HG03025 (cell line): ENCODE measurements around the gene GALK1.
A peak's percentile ranks its signal among the peaks of the same experiment; 100 is the strongest.
"Not testable (repeated sequence)": the region's sequence is repeated elsewhere in the genome, so short reads cannot be mapped to it uniquely, and the experiment has no call there.

Experiments
- ATAC-seq: cut with Tn5 transposase; IDR thresholded peaks from one replicate; pipeline ENCODE4 v1.9.1; 2021; ENCODE audit warnings: mild to moderate bottlenecking, moderate library complexity; ENCODE audit not compliant: unreplicated experiment, low FRiP score

GALK1 gene

GRCh38 chr17:75784473-75785015 lies 19.6 kb upstream of the GALK1 start, which contains the start of gene UNK:
Gene UNK (plus strand): TSS chr17:75784806. CDS start chr17:75784881, 75 bp downstream.
- ATAC-seq = peak; percentile 62

GRCh38 chr17:75783803-75784472 lies 18.9 kb upstream of the GALK1 start:
- ATAC-seq = peak; percentile 0

- ATAC-seq = no peak
Observed at GRCh38 chr17:75783069-75783783, 18.2 kb upstream of the GALK1 start.

GRCh38 chr17:75779987-75780889 lies 15.2 kb upstream of the GALK1 start:
- ATAC-seq = no peak

GRCh38 chr17:75779250-75779986 lies 14.4 kb upstream of the GALK1 start:
- ATAC-seq = peak; percentile 56

- peak; percentile 12 for ATAC-seq
Observed at GRCh38 chr17:75778861-75779249, 13.9 kb upstream of the GALK1 start.

- not testable (repeated sequence) for ATAC-seq
Observed at GRCh38 chr17:75778066-75778860, 13.3 kb upstream of the GALK1 start.

GRCh38 chr17:75777296-75777922 lies 12.4 kb upstream of the GALK1 start:
- no peak for ATAC-seq

GRCh38 chr17:75776386-75777295 lies 11.6 kb upstream of the GALK1 start:
- ATAC-seq = no peak

GRCh38 chr17:75774991-75775668 lies 10.1 kb upstream of the GALK1 start:
- no peak for ATAC-seq

GRCh38 chr17:75774471-75774990 lies 9.5 kb upstream of the GALK1 start:
- ATAC-seq = no peak

GRCh38 chr17:75773808-75774470 lies 8.9 kb upstream of the GALK1 start:
- no peak for ATAC-seq

GRCh38 chr17:75773121-75773807 lies 8.3 kb upstream of the GALK1 start:
- ATAC-seq = no peak

- ATAC-seq = no peak
Observed at GRCh38 chr17:75771334-75772281, 6.6 kb upstream of the GALK1 start.

- no peak for ATAC-seq
Observed at GRCh38 chr17:75769536-75769935, 4.5 kb upstream of the GALK1 start.
